Measurements from ENCODE around the gene PCK1. TPM values are rescaled to one million over a fixed set of nuclear protein-coding genes. Genes with fewer than 3 reads are reported as not detected.
A peak's percentile ranks its signal among the peaks of the same experiment; 100 is the strongest.
"Not testable (repeated sequence)": the region's sequence is repeated elsewhere in the genome, so short reads cannot be mapped to it uniquely, and the experiment has no call there.

PCK1 gene
- not detected in 2 replicates for total RNA-seq

DNA sequence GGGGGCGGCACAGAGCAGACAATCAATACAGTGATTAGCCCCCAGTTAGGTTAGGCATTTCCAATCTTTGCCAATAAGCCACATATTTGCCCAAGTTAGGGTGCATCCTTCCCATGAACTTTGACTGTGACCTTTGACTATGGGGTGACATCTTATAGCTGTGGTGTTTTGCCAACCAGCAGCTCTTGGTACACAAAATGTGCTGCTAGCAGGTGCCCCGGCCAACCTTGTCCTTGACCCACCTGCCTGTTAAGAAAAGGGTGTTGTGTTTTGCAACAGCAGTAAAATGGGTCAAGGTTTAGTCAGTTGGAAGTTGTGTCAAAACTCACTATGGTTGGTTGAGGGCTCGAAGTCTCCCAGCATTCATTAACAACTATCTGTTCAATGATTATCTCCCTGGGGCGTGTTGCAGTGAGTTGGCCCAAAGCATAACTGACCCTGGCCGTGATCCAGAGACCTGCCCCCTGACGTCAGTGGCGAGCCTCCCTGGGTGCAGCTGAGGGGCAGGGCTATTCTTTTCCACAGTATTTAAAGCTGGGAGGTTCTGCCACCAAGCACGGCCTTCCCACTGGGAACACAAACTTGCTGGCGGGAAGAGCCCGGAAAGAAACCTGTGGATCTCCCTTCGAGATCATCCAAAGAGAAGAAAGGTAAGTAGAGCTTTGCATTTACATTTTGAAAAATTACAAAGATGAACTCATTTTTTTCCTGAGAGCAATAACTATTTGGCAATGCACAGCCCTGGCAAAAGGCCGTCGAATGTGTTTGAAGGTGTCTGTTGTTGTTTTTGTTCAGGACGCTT, at the start of gene PCK1:
Gene PCK1 (plus strand): TSS at position 557 of the 802 bp plus-strand sequence. CDS start 302 bp downstream, outside the sequence.
- Histone ChIP-seq H4K20me1 (ENCODE audit: insufficient read depth, low read length) (no peaks in the 10 kb centered on the region), H3K27ac (ENCODE audit: low read depth, low read length) (no peak within 1 kb of the TSS), H2AFZ (ENCODE audit: low read length) (no peak within 1 kb of the TSS), H3K9me3 (ENCODE audit: low read depth, low read length) (no peaks in the 10 kb centered on the region), H3K79me2 (ENCODE audit: insufficient read depth, low read length) (no peaks in the 10 kb centered on the region), H3K36me3 (ENCODE audit: insufficient read depth, low read length) (no peaks in the 10 kb centered on the region), H3K27me3 (ENCODE audit: insufficient read depth, low read length) (peaks cover 20% of the 10 kb centered on the region), H3K4me3 (ENCODE audit: insufficient read depth, low read length) (no peak within 1 kb of the TSS), H3K4me2 (ENCODE audit: insufficient read depth, low read length) (no peak within 1 kb of the TSS), H3K4me1 (ENCODE audit: insufficient read depth, low read length) (no peaks in the 10 kb centered on the region)
- TF ChIP-seq, protein P1, sequence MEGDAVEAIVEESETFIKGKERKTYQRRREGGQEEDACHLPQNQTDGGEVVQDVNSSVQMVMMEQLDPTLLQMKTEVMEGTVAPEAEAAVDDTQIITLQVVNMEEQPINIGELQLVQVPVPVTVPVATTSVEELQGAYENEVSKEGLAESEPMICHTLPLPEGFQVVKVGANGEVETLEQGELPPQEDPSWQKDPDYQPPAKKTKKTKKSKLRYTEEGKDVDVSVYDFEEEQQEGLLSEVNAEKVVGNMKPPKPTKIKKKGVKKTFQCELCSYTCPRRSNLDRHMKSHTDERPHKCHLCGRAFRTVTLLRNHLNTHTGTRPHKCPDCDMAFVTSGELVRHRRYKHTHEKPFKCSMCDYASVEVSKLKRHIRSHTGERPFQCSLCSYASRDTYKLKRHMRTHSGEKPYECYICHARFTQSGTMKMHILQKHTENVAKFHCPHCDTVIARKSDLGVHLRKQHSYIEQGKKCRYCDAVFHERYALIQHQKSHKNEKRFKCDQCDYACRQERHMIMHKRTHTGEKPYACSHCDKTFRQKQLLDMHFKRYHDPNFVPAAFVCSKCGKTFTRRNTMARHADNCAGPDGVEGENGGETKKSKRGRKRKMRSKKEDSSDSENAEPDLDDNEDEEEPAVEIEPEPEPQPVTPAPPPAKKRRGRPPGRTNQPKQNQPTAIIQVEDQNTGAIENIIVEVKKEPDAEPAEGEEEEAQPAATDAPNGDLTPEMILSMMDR (IDR thresholded peaks at IDR 0.05; ENCODE audit: extremely low read depth, low read depth, low read length) = no peak
- peak; percentile 26 for DNase-seq (ENCODE audit: insufficient read length, low spot score, missing footprints)

DNA sequence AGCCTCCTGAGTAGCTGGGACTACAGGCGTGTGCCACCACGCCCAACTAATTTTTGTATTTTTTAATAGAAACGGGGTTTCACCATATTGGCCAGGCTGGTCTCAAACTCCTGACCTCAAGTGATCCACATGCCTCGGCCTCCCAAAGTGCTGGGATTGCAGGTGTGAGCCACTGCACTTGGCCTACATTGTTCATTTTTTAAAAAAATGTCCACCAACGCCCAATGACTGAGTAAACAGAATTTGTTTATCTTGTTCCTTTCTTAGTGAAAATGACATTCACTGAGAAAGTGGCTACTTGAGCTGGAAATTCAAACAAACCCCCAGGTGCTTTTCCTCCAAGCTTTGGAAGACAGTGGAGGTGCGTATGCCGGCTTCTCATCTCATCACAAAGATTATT, 49.2 kb upstream of the PCK1 start:
- DNase-seq (ENCODE audit: insufficient read length, low spot score, missing footprints); H3K27me3 ChIP-seq (ENCODE audit: insufficient read depth, low read length); H3K36me3 ChIP-seq (ENCODE audit: insufficient read depth, low read length); H3K4me1 ChIP-seq (ENCODE audit: insufficient read depth, low read length); H3K79me2 ChIP-seq (ENCODE audit: insufficient read depth, low read length); H3K27ac ChIP-seq (ENCODE audit: low read depth, low read length); H3K4me2 ChIP-seq (ENCODE audit: insufficient read depth, low read length); H3K4me3 ChIP-seq (ENCODE audit: insufficient read depth, low read length); H2AFZ ChIP-seq (ENCODE audit: low read length); H3K9me3 ChIP-seq (ENCODE audit: low read depth, low read length); H4K20me1 ChIP-seq (ENCODE audit: insufficient read depth, low read length): not testable (repeated sequence)

DNA sequence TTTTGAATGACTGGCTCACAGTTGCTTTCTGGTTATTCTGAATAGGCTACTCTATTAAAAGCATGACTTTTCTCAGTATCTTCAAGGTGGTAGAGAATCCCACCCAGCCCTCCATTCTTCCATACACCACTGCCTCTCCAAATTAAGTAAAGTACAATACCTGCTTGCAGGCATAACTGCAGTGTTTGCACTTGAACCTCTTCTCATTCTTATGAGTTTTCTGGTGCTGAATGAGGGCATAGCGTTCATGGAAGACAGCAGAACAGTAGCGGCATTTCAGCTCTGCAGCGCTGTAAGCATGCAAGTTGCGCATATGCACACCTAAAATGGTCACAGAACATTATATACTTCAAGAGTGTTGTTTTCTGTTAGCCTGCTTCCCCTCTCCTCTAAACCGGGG, 48.5 kb upstream of the PCK1 start:
- H3K4me3 ChIP-seq (ENCODE audit: insufficient read depth, low read length) = no peak overlapping the region
- H3K27ac ChIP-seq (ENCODE audit: low read depth, low read length) = no peak overlapping the region
- no peaks in the 10 kb centered on the region for H3K9me3 ChIP-seq (ENCODE audit: low read depth, low read length)
- H3K4me2 ChIP-seq (ENCODE audit: insufficient read depth, low read length) = no peak overlapping the region
- H4K20me1 ChIP-seq (ENCODE audit: insufficient read depth, low read length) = no peaks in the 10 kb centered on the region
- no peak overlapping the region for H2AFZ ChIP-seq (ENCODE audit: low read length)
- H3K4me1 ChIP-seq (ENCODE audit: insufficient read depth, low read length) = no peaks in the 10 kb centered on the region
- DNase-seq (ENCODE audit: insufficient read length, low spot score, missing footprints) = no peak
- H3K27me3 ChIP-seq (ENCODE audit: insufficient read depth, low read length) = peaks cover 4% of the 10 kb centered on the region
- H3K79me2 ChIP-seq (ENCODE audit: insufficient read depth, low read length) = no peaks in the 10 kb centered on the region
- no peaks in the 10 kb centered on the region for H3K36me3 ChIP-seq (ENCODE audit: insufficient read depth, low read length)
- TF ChIP-seq, protein P1 (IDR thresholded peaks at IDR 0.05; ENCODE audit: extremely low read depth, low read depth, low read length) = no peak

DNA sequence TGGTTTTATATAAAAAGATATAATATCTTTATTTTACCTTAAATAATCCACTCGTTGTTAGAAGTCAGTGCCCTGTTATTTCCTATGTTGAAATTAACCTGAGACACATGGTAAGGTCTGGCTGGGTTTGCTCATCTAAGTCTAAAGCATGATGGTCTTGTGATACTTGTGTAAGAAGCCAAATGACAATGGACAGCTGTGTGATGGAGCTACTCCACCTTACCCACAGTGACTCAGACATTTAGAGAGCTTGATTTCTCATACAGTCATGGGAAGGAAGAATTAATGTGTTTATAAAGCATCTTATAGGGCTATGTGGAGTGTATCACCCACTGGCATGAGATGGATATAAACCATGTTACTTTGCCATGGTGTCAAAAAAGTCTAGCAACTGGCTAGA, 47.7 kb upstream of the PCK1 start:
- Histone ChIP-seq H3K27me3 (ENCODE audit: insufficient read depth, low read length) (peaks cover 4% of the 10 kb centered on the region), H3K4me2 (ENCODE audit: insufficient read depth, low read length) (no peak overlapping the region), H3K79me2 (ENCODE audit: insufficient read depth, low read length) (no peaks in the 10 kb centered on the region), H3K36me3 (ENCODE audit: insufficient read depth, low read length) (no peaks in the 10 kb centered on the region), H3K4me3 (ENCODE audit: insufficient read depth, low read length) (no peak overlapping the region), H4K20me1 (ENCODE audit: insufficient read depth, low read length) (no peaks in the 10 kb centered on the region), H3K9me3 (ENCODE audit: low read depth, low read length) (no peaks in the 10 kb centered on the region), H2AFZ (ENCODE audit: low read length) (no peak overlapping the region), H3K4me1 (ENCODE audit: insufficient read depth, low read length) (no peaks in the 10 kb centered on the region), H3K27ac (ENCODE audit: low read depth, low read length) (no peak overlapping the region)
- TF ChIP-seq, protein P1 (IDR thresholded peaks at IDR 0.05; ENCODE audit: extremely low read depth, low read depth, low read length) = no peak
- no peak for DNase-seq (ENCODE audit: insufficient read length, low spot score, missing footprints)
